ENCODE measurements around the gene DPM3. TPM values are rescaled to one million over a fixed set of nuclear protein-coding genes. Genes with fewer than 3 reads are reported as not detected.
"Not testable (repeated sequence)": the region's sequence is repeated elsewhere in the genome, so short reads cannot be mapped to it uniquely, and the experiment has no call there.

DPM3 gene
- total RNA-seq (10 to 100 TPM; 17.6 to 20.5 TPM), total RNA-seq (2.9 to 11.9 (median 5.1) reads per million in 172 experiments)
- 45.0 TPM for polyA plus RNA-seq (2013, experiment 1 of 2)
- 37.7 TPM for polyA plus RNA-seq (2013, experiment 2 of 2)

DNA sequence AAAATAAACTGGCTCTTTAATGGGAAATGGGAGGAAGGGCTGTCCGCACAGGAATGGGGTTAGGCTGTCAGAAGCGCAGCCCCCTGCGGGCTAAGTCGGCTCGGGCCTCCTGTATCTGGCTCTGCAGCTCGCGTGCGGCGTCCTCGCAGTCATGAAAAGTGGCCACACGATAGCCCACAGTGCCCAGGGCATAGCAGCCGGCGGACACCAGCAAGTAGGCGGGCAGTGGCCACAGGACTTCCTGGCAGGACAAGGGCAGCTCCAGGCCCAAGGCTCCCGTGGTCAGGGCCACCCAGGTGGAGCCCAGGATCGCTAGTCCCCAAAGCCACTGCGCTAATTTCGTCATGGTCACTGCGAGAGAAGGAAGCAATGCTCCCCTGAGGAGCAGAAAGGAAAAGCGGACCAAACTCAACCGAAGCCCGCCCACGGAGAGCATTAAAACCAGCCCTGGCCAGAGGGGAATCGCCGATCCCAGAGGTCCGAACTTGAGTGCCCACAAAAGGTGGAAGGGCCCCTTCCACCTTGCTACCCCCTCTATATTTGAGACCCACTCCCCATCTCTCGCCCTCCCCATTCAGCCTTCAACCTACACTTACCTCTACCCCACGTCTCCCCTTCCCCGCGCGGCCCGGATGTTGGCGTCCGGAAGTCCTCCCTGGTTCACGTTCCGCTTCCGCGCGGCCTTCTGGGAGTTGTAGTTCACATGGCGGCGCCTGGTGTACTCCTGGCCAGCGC lies at the start of gene DPM3:
TSS of gene DPM3 (minus strand) at position 637 of the 735 bp plus-strand sequence. CDS start at position 346, 291 bp downstream.
- H3K27ac ChIP-seq (ENCODE audit: low read depth in 1 of 2, low read length in 2 of 2), result peak within 1 kb of the TSS; percentile 76 to 83
- intact Hi-C loops (cut with DNase I, micrococcal nuclease), result loop anchor here in 1 of 2 experiments (1.0 to 5.0 kb wide), 2 partner anchors 33 to 67 kb away; partner anchors contain the start of genes KRTCAP2, MTX1, THBS3 and TRIM46
- POLR2A ChIA-PET, result no interaction called here
- no peaks in the 10 kb centered on the region for H3K27me3 ChIP-seq (ENCODE audit: control insufficient read depth in 1 of 2, insufficient read depth in 2 of 2, low read length in 2 of 2)
- H3K4me3 Mint-ChIP-seq, result peak within 1 kb of the TSS; percentile 95
- no peaks in the 10 kb centered on the region for H3K27me3 Mint-ChIP-seq
- H3K4me1 ChIP-seq (ENCODE audit: insufficient read depth, low read length), result peaks cover 41% of the 10 kb centered on the region
- peak; percentile 72 for ATAC-seq (ENCODE audit: poor library complexity)
- peak within 1 kb of the TSS; percentile 99 for H3K4me3 ChIP-seq (ENCODE audit: low read length)
- H3K9me3 Mint-ChIP-seq, result no peaks in the 10 kb centered on the region
- peak; percentile 78 to 92 (median 85) for DNase-seq
- peaks cover 22% of the 10 kb centered on the region for H3K36me3 Mint-ChIP-seq (ENCODE audit: low read depth)
- peaks cover 44% of the 10 kb centered on the region for H3K4me1 Mint-ChIP-seq (ENCODE audit: low read depth)
- CTCF ChIA-PET, result interaction anchor here (1.3 kb wide), 1 partner anchor 48 kb away, joined by 3 read pairs; no protein-coding TSS in a partner anchor
- peak within 1 kb of the TSS; percentile 84 for H3K27ac Mint-ChIP-seq
- H3K9me3 ChIP-seq (ENCODE audit: control insufficient read depth in 1 of 2, insufficient read depth in 1 of 2, low read length in 2 of 2), result no peaks in the 10 kb centered on the region
- H3K36me3 ChIP-seq (ENCODE audit: insufficient read depth, low read length), result peaks cover 7% of the 10 kb centered on the region
- no peak for TF ChIP-seq CTCF (IDR thresholded peaks at IDR 0.05)

GRCh38 chr1:155189926-155190325 lies 49.6 kb upstream of the DPM3 start:
- H3K27ac ChIP-seq (ENCODE audit: low read depth in 1 of 2, low read length in 2 of 2); CTCF ChIA-PET; H3K9me3 Mint-ChIP-seq; H3K27me3 Mint-ChIP-seq; DNase-seq; H3K36me3 ChIP-seq (ENCODE audit: insufficient read depth, low read length); H3K4me3 Mint-ChIP-seq; H3K4me3 ChIP-seq (ENCODE audit: low read length); H3K36me3 Mint-ChIP-seq (ENCODE audit: low read depth); POLR2A ChIA-PET; H3K9me3 ChIP-seq (ENCODE audit: control insufficient read depth in 1 of 2, insufficient read depth in 1 of 2, low read length in 2 of 2); H3K27ac Mint-ChIP-seq; H3K27me3 ChIP-seq (ENCODE audit: control insufficient read depth in 1 of 2, insufficient read depth in 2 of 2, low read length in 2 of 2); ATAC-seq (ENCODE audit: poor library complexity): not testable (repeated sequence)
- intact Hi-C loops (cut with DNase I, micrococcal nuclease), result loop anchor here (5.0 kb wide), 2 partner anchors 37 to 583 kb away; partner anchors contain the start of gene ADAR (in 1 of the 2)
- H3K4me1 ChIP-seq (ENCODE audit: insufficient read depth, low read length), result peaks cover 31% of the 10 kb centered on the region
- peaks cover 33% of the 10 kb centered on the region for H3K4me1 Mint-ChIP-seq (ENCODE audit: low read depth)

GRCh38 chr1:155188268-155188667 lies 47.9 kb upstream of the DPM3 start:
- Histone ChIP-seq H3K9me3 (ENCODE audit: control insufficient read depth in 1 of 2, insufficient read depth in 1 of 2, low read length in 2 of 2) (no peaks in the 10 kb centered on the region), H3K4me1 (ENCODE audit: insufficient read depth, low read length) (peaks cover 15% of the 10 kb centered on the region), H3K4me3 (ENCODE audit: low read length) (no peak overlapping the region), H3K27ac (ENCODE audit: low read depth in 1 of 2, low read length in 2 of 2) (no peak overlapping the region), H3K27me3 (ENCODE audit: control insufficient read depth in 1 of 2, insufficient read depth in 2 of 2, low read length in 2 of 2) (no peaks in the 10 kb centered on the region), H3K36me3 (ENCODE audit: insufficient read depth, low read length) (peaks cover 5% of the 10 kb centered on the region)
- no peak overlapping the region for H3K27ac Mint-ChIP-seq
- H3K9me3 Mint-ChIP-seq, result no peaks in the 10 kb centered on the region
- POLR2A ChIA-PET, result no interaction called here
- peaks cover 17% of the 10 kb centered on the region for H3K4me1 Mint-ChIP-seq (ENCODE audit: low read depth)
- CTCF ChIA-PET, result no interaction called here
- peaks cover 4% of the 10 kb centered on the region for H3K36me3 Mint-ChIP-seq (ENCODE audit: low read depth)
- DNase-seq (no peak), ATAC-seq (ENCODE audit: poor library complexity) (no peak)
- no peaks in the 10 kb centered on the region for H3K27me3 Mint-ChIP-seq
- no peak overlapping the region for H3K4me3 Mint-ChIP-seq
- TF ChIP-seq CTCF (IDR thresholded peaks at IDR 0.05), result no peak
- intact Hi-C loops (cut with DNase I, micrococcal nuclease), result no loop called here

All from CD4-positive, alpha-beta T cell (primary cell).